Keratinocyte (primary cell): ENCODE measurements around the gene MS4A14. TPM values are rescaled to one million over a fixed set of nuclear protein-coding genes. Genes with fewer than 3 reads are reported as not detected.

ENCODE experiments used
- DNase-seq: peaks from one replicate; pipeline ENCODE4 v3.0.0-alpha.2; 2011; ENCODE audit warnings: low read depth, missing footprints, low spot score
- FAIRE-seq: peaks from 2 replicates; lab custom pipeline; 2011; peaks lifted over from hg19 to GRCh38; lab: Jason Lieb, UNC
- H2AFZ ChIP-seq: 2 replicates; pipeline ENCODE4 v1.6.0; 2012; ENCODE audit warnings: low read length, control low read depth, inconsistent platforms; ENCODE audit not compliant: control insufficient read depth
- H3K27ac ChIP-seq: 2 replicates; pipeline ENCODE4 v1.5.1; 2011; ENCODE audit warnings: low read length; ENCODE audit not compliant: control insufficient read depth, insufficient read depth
- H3K27me3 ChIP-seq: 3 replicates; pipeline ENCODE4 v1.6.0; 2011; ENCODE audit warnings: low read length; ENCODE audit not compliant: control insufficient read depth, insufficient read depth; ENCODE audit errors: extremely low read depth
- H3K36me3 ChIP-seq, 2 experiments: 2 replicates in 1 of 2; 3 replicates in 1 of 2; pipeline ENCODE4 v1.5.1; 2011; ENCODE audit warnings: low read length in 2 of 2, mild to moderate bottlenecking in 1 of 2; ENCODE audit not compliant: control insufficient read depth in 2 of 2, insufficient read depth in 2 of 2; ENCODE audit errors: extremely low read depth in 1 of 2
- H3K4me1 ChIP-seq: 3 replicates; pipeline ENCODE4 v1.5.1; 2011; ENCODE audit warnings: low read length; ENCODE audit not compliant: control insufficient read depth, insufficient read depth; ENCODE audit errors: extremely low read depth
- H3K4me2 ChIP-seq: 3 replicates; pipeline ENCODE4 v1.6.0; 2011; ENCODE audit warnings: low read depth, low read length; ENCODE audit not compliant: control insufficient read depth, insufficient read depth; ENCODE audit errors: extremely low read depth
- H3K4me3 ChIP-seq, 3 experiments: fragments of 200-600 bp in 1 of 3; sonication (generic) in 1 of 3; 2 replicates in 2 of 3; 3 replicates in 1 of 3; pipeline ENCODE4 v1.5.1; 2011 to 2016; ENCODE audit warnings: low read length in 3 of 3, mild to moderate bottlenecking in 3 of 3, control low read depth in 2 of 3, inconsistent platforms in 1 of 3, low read depth in 1 of 3, mixed read lengths in 1 of 3, mixed run types in 1 of 3, moderate library complexity in 1 of 3; ENCODE audit not compliant: control insufficient read depth in 2 of 3, insufficient read depth in 2 of 3; ENCODE audit errors: extremely low read depth in 1 of 3
- H3K79me2 ChIP-seq: 2 replicates; pipeline ENCODE4 v1.6.0; 2012; ENCODE audit warnings: low read length; ENCODE audit not compliant: control insufficient read depth, insufficient read depth
- H3K9ac ChIP-seq: 3 replicates; pipeline ENCODE4 v1.6.0; 2011; ENCODE audit warnings: low read length; ENCODE audit not compliant: control insufficient read depth, insufficient read depth; ENCODE audit errors: extremely low read depth
- H3K9me1 ChIP-seq: 3 replicates; pipeline ENCODE4 v1.6.0; 2011; ENCODE audit warnings: low read length; ENCODE audit not compliant: control insufficient read depth, insufficient read depth; ENCODE audit errors: extremely low read depth
- H3K9me3 ChIP-seq: 2 replicates; pipeline ENCODE4 v1.5.1; 2012; ENCODE audit warnings: low read depth, low read length; ENCODE audit not compliant: control insufficient read depth
- H4K20me1 ChIP-seq: 3 replicates; pipeline ENCODE4 v1.6.0; 2011; ENCODE audit warnings: low read length; ENCODE audit not compliant: control insufficient read depth, insufficient read depth; ENCODE audit errors: extremely low read depth
- EZH2 ChIP-seq: IDR thresholded peaks from one replicate; pipeline ENCODE4 v1.6.1; 2012; ENCODE audit warnings: inconsistent platforms, mild to moderate bottlenecking, low read length, moderate library complexity
- dilution Hi-C: fragments of 300-500 bp; cut with MboI; formaldehyde crosslinking; loops from one replicate; pipeline ENCODE4 v1.7.0; 2020; ENCODE audit warnings: low sequenced_read_pairs; ENCODE audit not compliant: extremely low pct_ligation_motif_present
- polyA plus RNA-seq, 5 experiments: library from polyadenylated mRNA; depleted of rRNA in 3 of 5; stranded (reverse) in 3 of 5; stranded (forward) in 1 of 5; unstranded in 1 of 5; fragments of >200 nt; gene quantifications; 1 replicate in 1 of 5; 2 replicates in 3 of 5; 3 replicates in 1 of 5; pipeline versions ENCODE4 v1.2.1 to v1.2.3, GENCODE V29; 2011 to 2012; ENCODE audit warnings: missing spikeins in 2 of 5, low read depth in 1 of 5, low replicate concordance in 1 of 5
- TF ChIP-seq, protein P1 (sequence below), 3 experiments: IDR thresholded peaks in 1 of 3; conservative IDR thresholded peaks in 1 of 3; optimal IDR thresholded peaks in 1 of 3; 2 replicates in 2 of 3; 3 replicates in 1 of 3; pipeline versions ENCODE3 to v1.5.1; 2011; ENCODE audit warnings: low read length in 3 of 3, mild to moderate bottlenecking in 3 of 3, moderate library complexity in 2 of 3, control low read depth in 1 of 3, inconsistent platforms in 1 of 3; ENCODE audit not compliant: insufficient read depth in 2 of 3; ENCODE audit errors: extremely low read depth in 1 of 3

Gene MS4A14
- polyA plus RNA-seq, 1 donor (not counting 4 experiments of a cell fraction or from before 2014, with no cell fraction given) = not detected

DNA sequence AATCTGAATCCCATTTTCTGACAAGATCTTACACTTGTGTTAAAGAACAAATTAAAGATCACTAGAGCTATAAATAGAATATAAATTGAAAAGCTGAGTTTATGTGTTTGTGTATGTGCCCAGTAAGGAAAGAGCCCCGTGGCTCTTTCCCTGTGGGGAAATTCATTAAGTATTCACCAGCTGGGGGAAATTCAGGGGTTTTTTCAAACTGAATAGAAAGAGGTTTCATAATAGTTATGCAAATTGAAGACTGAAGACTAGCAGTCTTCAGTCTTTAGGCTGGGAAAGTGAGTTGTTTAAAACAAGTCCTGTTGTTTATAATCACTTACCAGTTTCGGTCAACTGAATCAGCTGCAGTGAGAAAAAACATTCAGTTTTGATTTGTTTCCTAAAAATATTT is 29.2 kb upstream of the MS4A14 start:
- DNase-seq (no peak), FAIRE-seq (no peak)
- H3K9me3 ChIP-seq = no peaks in the 10 kb centered on the region
- no peak overlapping the region for H3K4me3 ChIP-seq
- no peak overlapping the region for H3K27ac ChIP-seq
- H3K4me1 ChIP-seq = no peaks in the 10 kb centered on the region
- no peaks in the 10 kb centered on the region for H3K36me3 ChIP-seq
- H3K9me1 ChIP-seq = no peaks in the 10 kb centered on the region
- H4K20me1 ChIP-seq = no peaks in the 10 kb centered on the region
- no peak overlapping the region for H3K4me2 ChIP-seq
- H3K27me3 ChIP-seq = no peaks in the 10 kb centered on the region
- no peaks in the 10 kb centered on the region for H3K79me2 ChIP-seq
- dilution Hi-C loops = no loop called here
- no peak overlapping the region for H3K9ac ChIP-seq
- no peak overlapping the region for H2AFZ ChIP-seq
- TF ChIP-seq EZH2 = no peak
- TF ChIP-seq, protein P1, sequence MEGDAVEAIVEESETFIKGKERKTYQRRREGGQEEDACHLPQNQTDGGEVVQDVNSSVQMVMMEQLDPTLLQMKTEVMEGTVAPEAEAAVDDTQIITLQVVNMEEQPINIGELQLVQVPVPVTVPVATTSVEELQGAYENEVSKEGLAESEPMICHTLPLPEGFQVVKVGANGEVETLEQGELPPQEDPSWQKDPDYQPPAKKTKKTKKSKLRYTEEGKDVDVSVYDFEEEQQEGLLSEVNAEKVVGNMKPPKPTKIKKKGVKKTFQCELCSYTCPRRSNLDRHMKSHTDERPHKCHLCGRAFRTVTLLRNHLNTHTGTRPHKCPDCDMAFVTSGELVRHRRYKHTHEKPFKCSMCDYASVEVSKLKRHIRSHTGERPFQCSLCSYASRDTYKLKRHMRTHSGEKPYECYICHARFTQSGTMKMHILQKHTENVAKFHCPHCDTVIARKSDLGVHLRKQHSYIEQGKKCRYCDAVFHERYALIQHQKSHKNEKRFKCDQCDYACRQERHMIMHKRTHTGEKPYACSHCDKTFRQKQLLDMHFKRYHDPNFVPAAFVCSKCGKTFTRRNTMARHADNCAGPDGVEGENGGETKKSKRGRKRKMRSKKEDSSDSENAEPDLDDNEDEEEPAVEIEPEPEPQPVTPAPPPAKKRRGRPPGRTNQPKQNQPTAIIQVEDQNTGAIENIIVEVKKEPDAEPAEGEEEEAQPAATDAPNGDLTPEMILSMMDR (optimal IDR thresholded peaks at IDR 0.05 in 1 of 3, IDR thresholded peaks at IDR 0.05 in 1 of 3, conservative IDR thresholded peaks at IDR 0.05 in 1 of 3; ENCODE audit: extremely low read depth in 1 of 3, insufficient read depth in 2 of 3, low read length in 3 of 3) = no peak

DNA sequence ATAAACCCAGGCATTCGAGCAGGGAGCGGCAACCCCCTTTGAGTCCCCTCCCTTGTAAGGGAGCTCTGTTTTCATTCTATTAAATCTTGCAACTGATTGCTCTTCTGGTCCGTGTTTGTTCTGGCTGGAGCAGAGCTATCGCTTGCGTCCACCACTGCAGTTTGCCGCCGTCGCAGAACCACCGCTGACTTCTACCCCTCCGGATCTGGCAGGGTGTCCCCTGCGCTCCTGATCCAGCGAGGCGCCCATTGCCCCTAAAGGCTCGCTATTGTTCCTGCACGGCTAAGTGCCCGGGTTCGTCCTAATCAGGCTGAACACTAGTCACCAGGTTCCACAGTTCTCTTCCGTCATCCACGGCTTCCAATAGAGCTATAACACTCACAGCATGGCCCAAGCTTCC is 28.4 kb upstream of the MS4A14 start:
- H3K36me3 ChIP-seq = no peaks in the 10 kb centered on the region
- H3K79me2 ChIP-seq = no peaks in the 10 kb centered on the region
- no peak for TF ChIP-seq EZH2
- TF ChIP-seq, protein P1 (optimal IDR thresholded peaks at IDR 0.05 in 1 of 3, IDR thresholded peaks at IDR 0.05 in 1 of 3, conservative IDR thresholded peaks at IDR 0.05 in 1 of 3; ENCODE audit: extremely low read depth in 1 of 3, insufficient read depth in 2 of 3, low read length in 3 of 3) = no peak
- no peak overlapping the region for H2AFZ ChIP-seq
- H4K20me1 ChIP-seq = no peaks in the 10 kb centered on the region
- no peaks in the 10 kb centered on the region for H3K4me1 ChIP-seq
- DNase-seq (no peak), FAIRE-seq (no peak)
- H3K4me2 ChIP-seq = no peak overlapping the region
- no peak overlapping the region for H3K4me3 ChIP-seq
- H3K9ac ChIP-seq = no peak overlapping the region
- dilution Hi-C loops = no loop called here
- no peaks in the 10 kb centered on the region for H3K9me1 ChIP-seq
- H3K9me3 ChIP-seq = no peaks in the 10 kb centered on the region
- H3K27me3 ChIP-seq = no peaks in the 10 kb centered on the region
- no peak overlapping the region for H3K27ac ChIP-seq
